ENCODE measurements around the gene GAGE2A. TPM values are rescaled to one million over a fixed set of nuclear protein-coding genes. Genes with fewer than 3 reads are reported as not detected.

The GAGE2A gene
- total RNA-seq, 1 experiment from 2014 or later = not detected

- no peak overlapping the region for H3K4me3 ChIP-seq (ENCODE audit: low read depth, low read length)
- no peaks in the 10 kb centered on the region for H3K9me3 ChIP-seq
- Mint-ChIP-seq H3K27me3 (ENCODE audit: insufficient read depth, unreplicated experiment) (no peaks in the 10 kb centered on the region), H3K27ac (ENCODE audit: unreplicated experiment) (no peak overlapping the region), H3K9me3 (ENCODE audit: unreplicated experiment) (no peaks in the 10 kb centered on the region), H3K36me3 (ENCODE audit: insufficient read depth, unreplicated experiment) (no peaks in the 10 kb centered on the region), H3K4me1 (ENCODE audit: low read depth, unreplicated experiment) (no peaks in the 10 kb centered on the region), H3K4me3 (ENCODE audit: unreplicated experiment) (no peak overlapping the region)
- H3K36me3 ChIP-seq (ENCODE audit: control insufficient read depth, insufficient read depth, low read length) = no peaks in the 10 kb centered on the region
- ChIA-PET POLR2A (no interaction called here), CTCF (no interaction called here)
- no peak for TF ChIP-seq CTCF (IDR thresholded peaks at IDR 0.05; ENCODE audit: insufficient read depth in 1 of 2, low read depth in 1 of 2, low read length in 1 of 2, severe bottlenecking in 1 of 2, unreplicated experiment in 1 of 2)
- no peaks in the 10 kb centered on the region for H3K27me3 ChIP-seq (replicated peaks; ENCODE audit: control insufficient read depth, insufficient read depth, low read length)
- DNase-seq = no peak
- intact Hi-C loops (cut with micrococcal nuclease; ENCODE audit: unreplicated experiment) = no loop called here
- no TSS peak for BruUV-seq (replicated peaks)
- H3K4me1 ChIP-seq = no peaks in the 10 kb centered on the region
These were observed 29.3 kb downstream of the GAGE2A start for GRCh38 chrX:49618574-49618973.

- Mint-ChIP-seq H3K4me1 (ENCODE audit: low read depth, unreplicated experiment) (no peaks in the 10 kb centered on the region), H3K9me3 (ENCODE audit: unreplicated experiment) (peaks cover 9% of the 10 kb centered on the region), H3K36me3 (ENCODE audit: insufficient read depth, unreplicated experiment) (no peaks in the 10 kb centered on the region), H3K4me3 (ENCODE audit: unreplicated experiment) (no peak overlapping the region), H3K27me3 (ENCODE audit: insufficient read depth, unreplicated experiment) (no peaks in the 10 kb centered on the region), H3K27ac (ENCODE audit: unreplicated experiment) (no peak overlapping the region)
- BruUV-seq (replicated peaks) = no TSS peak
- H3K4me1 ChIP-seq = no peaks in the 10 kb centered on the region
- no peaks in the 10 kb centered on the region for H3K27me3 ChIP-seq (replicated peaks; ENCODE audit: control insufficient read depth, insufficient read depth, low read length)
- no peaks in the 10 kb centered on the region for H3K36me3 ChIP-seq (ENCODE audit: control insufficient read depth, insufficient read depth, low read length)
- H3K9me3 ChIP-seq = no peaks in the 10 kb centered on the region
- intact Hi-C loops (cut with micrococcal nuclease; ENCODE audit: unreplicated experiment) = no loop called here
- no peak for DNase-seq
- no peak overlapping the region for H3K4me3 ChIP-seq (ENCODE audit: low read depth, low read length)
- TF ChIP-seq CTCF (IDR thresholded peaks at IDR 0.05; ENCODE audit: insufficient read depth in 1 of 2, low read depth in 1 of 2, low read length in 1 of 2, severe bottlenecking in 1 of 2, unreplicated experiment in 1 of 2) = no peak
- ChIA-PET POLR2A (no interaction called here), CTCF (no interaction called here)
These were observed 37.9 kb downstream of the GAGE2A start for GRCh38 chrX:49627086-49627777.

- ChIA-PET POLR2A (no interaction called here), CTCF (no interaction called here)
- H3K4me3 ChIP-seq (ENCODE audit: low read depth, low read length) = no peak overlapping the region
- Mint-ChIP-seq H3K36me3 (ENCODE audit: insufficient read depth, unreplicated experiment) (no peaks in the 10 kb centered on the region), H3K27me3 (ENCODE audit: insufficient read depth, unreplicated experiment) (no peaks in the 10 kb centered on the region), H3K4me3 (ENCODE audit: unreplicated experiment) (no peak overlapping the region), H3K9me3 (ENCODE audit: unreplicated experiment) (no peaks in the 10 kb centered on the region), H3K4me1 (ENCODE audit: low read depth, unreplicated experiment) (no peaks in the 10 kb centered on the region), H3K27ac (ENCODE audit: unreplicated experiment) (no peak overlapping the region)
- no peaks in the 10 kb centered on the region for H3K4me1 ChIP-seq
- no peaks in the 10 kb centered on the region for H3K27me3 ChIP-seq (replicated peaks; ENCODE audit: control insufficient read depth, insufficient read depth, low read length)
- BruUV-seq (replicated peaks) = no TSS peak
- no peaks in the 10 kb centered on the region for H3K36me3 ChIP-seq (ENCODE audit: control insufficient read depth, insufficient read depth, low read length)
- no peaks in the 10 kb centered on the region for H3K9me3 ChIP-seq
- intact Hi-C loops (cut with micrococcal nuclease; ENCODE audit: unreplicated experiment) = no loop called here
- DNase-seq = no peak
- TF ChIP-seq CTCF (IDR thresholded peaks at IDR 0.05; ENCODE audit: insufficient read depth in 1 of 2, low read depth in 1 of 2, low read length in 1 of 2, severe bottlenecking in 1 of 2, unreplicated experiment in 1 of 2) = no peak
These were observed 55.8 kb downstream of the GAGE2A start for GRCh38 chrX:49644991-49645637.

Other genes with a start within 250 kb of the GAGE2A start
- gene GAGE12C, start 57.3 kb upstream of the GAGE2A start, total RNA-seq (2022) = not detected in 2 replicates
- gene GAGE12D, start 47.8 kb upstream of the GAGE2A start, total RNA-seq (2022) = not detected in 2 replicates
- gene GAGE12E, start 38.2 kb upstream of the GAGE2A start, total RNA-seq (2022) = not detected in 2 replicates
- gene GAGE12F, start 28.7 kb upstream of the GAGE2A start, total RNA-seq (2022) = not detected in 2 replicates
- gene GAGE12G, start 19.1 kb upstream of the GAGE2A start, total RNA-seq (2022) = not detected in 2 replicates
- gene GAGE12H, start 9.5 kb upstream of the GAGE2A start, total RNA-seq (2022) = not detected in 2 replicates
- gene GAGE1, start 9.5 kb downstream of the GAGE2A start, total RNA-seq (2022) = not detected in 2 replicates
- gene PAGE1, start 106.5 kb downstream of the GAGE2A start, total RNA-seq (2022) = not detected in 2 replicates
- 22.4 and 31.2 TPM in 2 replicates for gene PAGE4, start 239.8 kb downstream of the GAGE2A start, total RNA-seq (2022)

All from Caco-2 (cell line).